Gastroesophageal sphincter (tissue), 3 donors: ENCODE results near the gene GRM4.

Experiments
- EP300 ChIP-seq: sonication (generic); formaldehyde crosslinking; IDR thresholded peaks from one replicate; pipeline ENCODE4 v1.6.1; 2017; ENCODE audit warnings: antibody characterized with exemption, mild to moderate bottlenecking
- POLR2A ChIP-seq, 2 donors: fragments of 450-650 bp; IDR thresholded peaks; one replicate each; pipeline ENCODE4 v1.6.1; 2017; ENCODE audit warnings: antibody characterized with exemption in 2 of 2, mild to moderate bottlenecking in 2 of 2, moderate library complexity in 1 of 2
- POLR2AphosphoS5 ChIP-seq: sonication (generic); formaldehyde crosslinking; IDR thresholded peaks from one replicate; pipeline ENCODE4 v1.6.1; 2017; ENCODE audit warnings: antibody characterized with exemption
- TF ChIP-seq, protein P1 (sequence below), 4 experiments: fragments of 200-600 bp in 2 of 4; fragments of 450-650 bp in 2 of 4; sonication (generic) in 1 of 4; IDR thresholded peaks; one replicate each; pipeline ENCODE4 v1.5.1; 2017 to 2019; ENCODE audit warnings: antibody characterized with exemption in 4 of 4, mild to moderate bottlenecking in 2 of 4, moderate library complexity in 2 of 4

DNA sequence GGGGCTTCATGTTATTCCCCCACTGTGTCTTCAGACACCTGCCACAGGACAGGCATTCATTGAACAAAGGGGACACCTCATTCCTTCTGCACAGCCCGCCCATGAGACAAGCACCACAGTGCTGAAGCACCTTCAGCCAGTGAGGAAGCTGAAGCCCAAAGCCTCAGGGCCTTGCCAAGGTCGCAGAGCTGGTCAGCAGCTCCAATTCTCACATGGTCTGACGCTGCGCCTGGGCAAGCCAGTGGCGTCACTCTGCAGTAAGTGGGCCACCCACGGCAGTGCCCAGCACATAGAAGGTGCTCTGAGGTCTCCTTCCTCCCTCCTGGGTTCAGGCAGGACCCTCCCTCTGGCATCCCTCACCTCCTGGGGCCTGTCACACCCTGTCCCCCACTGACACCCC lies 43.2 kb downstream of the GRM4 start:
- TF ChIP-seq, protein P1, sequence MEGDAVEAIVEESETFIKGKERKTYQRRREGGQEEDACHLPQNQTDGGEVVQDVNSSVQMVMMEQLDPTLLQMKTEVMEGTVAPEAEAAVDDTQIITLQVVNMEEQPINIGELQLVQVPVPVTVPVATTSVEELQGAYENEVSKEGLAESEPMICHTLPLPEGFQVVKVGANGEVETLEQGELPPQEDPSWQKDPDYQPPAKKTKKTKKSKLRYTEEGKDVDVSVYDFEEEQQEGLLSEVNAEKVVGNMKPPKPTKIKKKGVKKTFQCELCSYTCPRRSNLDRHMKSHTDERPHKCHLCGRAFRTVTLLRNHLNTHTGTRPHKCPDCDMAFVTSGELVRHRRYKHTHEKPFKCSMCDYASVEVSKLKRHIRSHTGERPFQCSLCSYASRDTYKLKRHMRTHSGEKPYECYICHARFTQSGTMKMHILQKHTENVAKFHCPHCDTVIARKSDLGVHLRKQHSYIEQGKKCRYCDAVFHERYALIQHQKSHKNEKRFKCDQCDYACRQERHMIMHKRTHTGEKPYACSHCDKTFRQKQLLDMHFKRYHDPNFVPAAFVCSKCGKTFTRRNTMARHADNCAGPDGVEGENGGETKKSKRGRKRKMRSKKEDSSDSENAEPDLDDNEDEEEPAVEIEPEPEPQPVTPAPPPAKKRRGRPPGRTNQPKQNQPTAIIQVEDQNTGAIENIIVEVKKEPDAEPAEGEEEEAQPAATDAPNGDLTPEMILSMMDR (IDR thresholded peaks at IDR 0.05): no peak
- TF ChIP-seq POLR2A (IDR thresholded peaks at IDR 0.05) (no peak), EP300 (no peak), POLR2AphosphoS5 (no peak)
